A549 treated with dexamethasone at 1 μM for 4 hours (cell line): Measurements from ENCODE around the gene HOPX. TPM values are rescaled to one million over a fixed set of nuclear protein-coding genes. Genes with fewer than 3 reads are reported as not detected.

ENCODE experiments used
- total RNA-seq: library from RNA; stranded (reverse); fragments of 200-300 nt; extraction: Qiagen RNA extraction; gene quantifications from 5 replicates; pipeline ENCODE4 v1.2.3, GENCODE V29; 2022

The HOPX gene, protein sequence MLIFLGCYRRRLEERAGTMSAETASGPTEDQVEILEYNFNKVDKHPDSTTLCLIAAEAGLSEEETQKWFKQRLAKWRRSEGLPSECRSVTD
- 0.09 to 0.11 TPM in 2 of 5 replicates, not detected in the others for total RNA-seq

DNA sequence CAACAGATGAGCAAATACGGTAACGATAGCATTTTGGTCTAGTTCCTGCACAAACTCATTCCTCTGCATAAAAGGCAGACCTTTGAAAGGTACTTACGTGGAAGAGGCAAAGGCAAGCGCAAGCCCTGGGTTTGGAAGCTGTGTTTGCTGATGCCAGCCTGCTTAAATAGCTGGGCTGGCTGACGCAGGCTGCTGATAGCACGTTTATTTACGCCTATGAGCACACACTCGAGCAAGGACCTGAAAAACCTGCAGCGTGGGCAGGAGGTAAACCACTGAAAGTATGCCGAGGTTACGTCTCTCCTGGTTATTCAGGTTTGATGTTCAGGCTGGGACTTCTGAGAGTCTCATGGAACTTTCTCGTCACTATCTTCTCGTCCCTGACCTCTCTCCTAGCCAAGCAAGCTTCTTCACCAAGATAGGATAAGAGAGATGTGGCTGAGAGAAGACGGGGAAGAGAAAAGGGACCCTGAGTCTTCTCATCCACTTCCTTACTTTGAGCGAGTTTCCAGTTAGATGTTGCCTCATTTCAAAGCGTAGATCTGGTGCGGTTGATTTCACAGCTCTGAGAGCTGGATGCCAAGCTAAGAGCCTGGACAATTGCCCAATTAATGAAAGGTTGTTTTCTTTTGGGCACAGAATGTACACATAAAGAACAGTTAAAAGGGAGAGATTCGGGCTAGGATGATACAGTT is at the start of gene HOPX:
TSS of gene HOPX (minus strand) at position 139 of the 695 bp plus-strand sequence. CDS start 23,480 bp downstream, outside the sequence.

Other genes starting within 250 kb of the HOPX start
- 15.0 to 17.7 TPM (median 16.4 TPM) in 5 replicates for gene PPAT, start 245.7 kb downstream of the HOPX start, total RNA-seq
- 129 to 150 TPM (median 139 TPM) in 5 replicates for gene PAICS, start 245.0 kb downstream of the HOPX start, total RNA-seq
- gene SRP72, start 213.7 kb downstream of the HOPX start, total RNA-seq: 50.3 to 56.3 TPM (median 53.2 TPM) in 5 replicates
- 0.07 TPM in 2 of 5 replicates, not detected in the others for gene ARL9, start 175.5 kb downstream of the HOPX start, total RNA-seq
- gene SPINK2, start 140.4 kb upstream of the HOPX start, total RNA-seq: 0.32 TPM in 1 of 5 replicates, not detected in the others
- gene REST, start 226.6 kb upstream of the HOPX start, total RNA-seq: 7.5 to 13.3 TPM (median 11.2 TPM) in 5 replicates